Measurements from ENCODE around the gene RNF213.

RNF213 gene

DNA sequence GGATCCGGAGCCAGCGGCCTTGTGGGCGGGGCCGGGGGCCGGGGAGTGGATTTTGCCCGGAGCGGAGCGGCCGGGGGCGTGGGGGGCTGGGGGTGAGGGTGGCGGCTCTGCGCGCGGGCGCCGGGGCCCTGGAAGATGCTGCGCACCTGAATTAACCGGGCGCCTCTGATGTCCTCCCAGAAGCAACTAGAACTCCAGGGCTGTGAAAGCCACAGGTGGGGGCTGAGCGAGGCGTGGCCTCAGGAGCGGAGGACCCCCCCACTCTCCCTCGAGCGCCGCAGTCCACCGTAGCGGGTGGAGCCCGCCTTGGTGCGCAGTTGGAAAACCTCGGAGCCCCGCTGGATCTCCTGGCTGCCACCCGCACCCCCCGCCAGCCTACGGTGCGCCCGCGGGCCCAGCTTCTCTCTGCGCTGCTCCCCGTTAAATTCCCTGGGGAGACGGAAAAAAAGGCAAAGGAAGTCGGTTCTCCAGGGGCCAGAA lies 39.9 kb upstream of the RNF213 start:
- DNase-seq (ENCODE audit: low read depth), result peak; percentile 7
- peak overlapping the region; percentile 80 for H3K4me3 ChIP-seq (ENCODE audit: low read depth, low read length)
- TF ChIP-seq, protein P1, sequence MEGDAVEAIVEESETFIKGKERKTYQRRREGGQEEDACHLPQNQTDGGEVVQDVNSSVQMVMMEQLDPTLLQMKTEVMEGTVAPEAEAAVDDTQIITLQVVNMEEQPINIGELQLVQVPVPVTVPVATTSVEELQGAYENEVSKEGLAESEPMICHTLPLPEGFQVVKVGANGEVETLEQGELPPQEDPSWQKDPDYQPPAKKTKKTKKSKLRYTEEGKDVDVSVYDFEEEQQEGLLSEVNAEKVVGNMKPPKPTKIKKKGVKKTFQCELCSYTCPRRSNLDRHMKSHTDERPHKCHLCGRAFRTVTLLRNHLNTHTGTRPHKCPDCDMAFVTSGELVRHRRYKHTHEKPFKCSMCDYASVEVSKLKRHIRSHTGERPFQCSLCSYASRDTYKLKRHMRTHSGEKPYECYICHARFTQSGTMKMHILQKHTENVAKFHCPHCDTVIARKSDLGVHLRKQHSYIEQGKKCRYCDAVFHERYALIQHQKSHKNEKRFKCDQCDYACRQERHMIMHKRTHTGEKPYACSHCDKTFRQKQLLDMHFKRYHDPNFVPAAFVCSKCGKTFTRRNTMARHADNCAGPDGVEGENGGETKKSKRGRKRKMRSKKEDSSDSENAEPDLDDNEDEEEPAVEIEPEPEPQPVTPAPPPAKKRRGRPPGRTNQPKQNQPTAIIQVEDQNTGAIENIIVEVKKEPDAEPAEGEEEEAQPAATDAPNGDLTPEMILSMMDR (conservative IDR thresholded peaks at IDR 0.05; ENCODE audit: low read depth, low read length), result no peak

DNA sequence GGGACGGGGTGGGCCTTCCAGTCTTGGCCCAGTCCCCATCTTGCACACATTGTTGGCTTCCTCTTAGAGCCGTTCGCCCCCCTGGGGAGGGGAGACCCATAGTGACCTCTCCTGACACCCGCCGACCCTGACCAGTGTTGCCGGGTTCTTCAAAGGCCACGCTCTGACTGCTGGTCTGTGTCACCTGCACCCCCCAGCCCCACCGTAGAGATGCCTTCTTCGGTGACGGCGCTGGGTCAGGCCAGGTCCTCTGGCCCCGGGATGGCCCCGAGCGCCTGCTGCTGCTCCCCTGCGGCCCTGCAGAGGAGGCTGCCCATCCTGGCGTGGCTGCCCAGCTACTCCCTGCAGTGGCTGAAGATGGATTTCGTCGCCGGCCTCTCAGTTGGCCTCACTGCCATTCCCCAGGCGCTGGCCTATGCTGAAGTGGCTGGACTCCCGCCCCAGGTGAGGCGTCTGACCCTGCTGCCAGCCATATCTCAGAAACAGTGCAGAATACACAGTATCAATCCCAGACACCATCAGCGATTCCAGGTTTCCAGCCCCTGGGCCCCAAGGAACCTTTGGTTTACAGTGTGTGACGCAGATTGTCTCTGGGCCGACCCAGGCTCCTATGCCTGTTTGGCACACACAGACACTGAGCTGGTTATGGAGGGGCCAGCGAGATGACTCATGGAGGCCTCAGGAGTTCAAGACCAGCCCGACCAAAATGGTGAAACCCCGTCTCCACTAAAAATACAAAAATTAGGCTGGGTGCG lies 39.1 kb upstream of the RNF213 start:
- peak overlapping the region; percentile 80 for H3K4me3 ChIP-seq (ENCODE audit: low read depth, low read length)
- DNase-seq (ENCODE audit: low read depth), result no peak
- TF ChIP-seq, protein P1 (conservative IDR thresholded peaks at IDR 0.05; ENCODE audit: low read depth, low read length), result no peak

DNA sequence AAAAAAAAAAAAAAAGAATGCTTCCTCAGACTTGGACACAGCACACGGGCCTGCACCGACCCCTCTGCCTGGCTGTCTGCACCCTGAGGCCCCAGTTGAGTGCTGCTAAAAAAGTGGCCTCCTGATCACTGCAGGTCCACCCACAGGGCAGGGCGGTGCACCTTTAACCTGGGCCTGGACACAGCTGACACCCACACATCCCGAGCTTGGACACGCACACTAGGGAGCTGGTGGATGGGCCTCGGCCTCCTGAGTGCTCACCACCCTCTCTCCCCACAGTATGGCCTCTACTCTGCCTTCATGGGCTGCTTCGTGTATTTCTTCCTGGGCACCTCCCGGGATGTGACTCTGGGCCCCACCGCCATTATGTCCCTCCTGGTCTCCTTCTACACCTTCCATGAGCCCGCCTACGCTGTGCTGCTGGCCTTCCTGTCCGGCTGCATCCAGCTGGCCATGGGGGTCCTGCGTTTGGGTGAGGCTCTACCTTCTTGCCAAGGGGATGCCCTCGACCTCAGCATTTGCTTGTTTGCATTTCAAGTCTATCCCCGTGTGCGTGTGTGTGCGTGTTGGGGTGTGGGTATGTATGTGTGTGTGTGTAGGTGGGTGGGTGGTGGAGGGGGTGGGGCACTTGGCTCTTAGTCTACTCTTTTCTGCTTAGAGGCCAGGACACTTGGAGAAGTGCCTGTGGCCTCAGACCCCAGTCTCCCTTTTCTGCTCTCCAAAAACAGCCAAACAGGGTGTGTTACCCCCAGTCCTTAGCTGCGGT lies 38.1 kb upstream of the RNF213 start:
- no peak overlapping the region for H3K4me3 ChIP-seq (ENCODE audit: low read depth, low read length)
- TF ChIP-seq, protein P1 (conservative IDR thresholded peaks at IDR 0.05; ENCODE audit: low read depth, low read length), result no peak
- DNase-seq (ENCODE audit: low read depth), result no peak

DNA sequence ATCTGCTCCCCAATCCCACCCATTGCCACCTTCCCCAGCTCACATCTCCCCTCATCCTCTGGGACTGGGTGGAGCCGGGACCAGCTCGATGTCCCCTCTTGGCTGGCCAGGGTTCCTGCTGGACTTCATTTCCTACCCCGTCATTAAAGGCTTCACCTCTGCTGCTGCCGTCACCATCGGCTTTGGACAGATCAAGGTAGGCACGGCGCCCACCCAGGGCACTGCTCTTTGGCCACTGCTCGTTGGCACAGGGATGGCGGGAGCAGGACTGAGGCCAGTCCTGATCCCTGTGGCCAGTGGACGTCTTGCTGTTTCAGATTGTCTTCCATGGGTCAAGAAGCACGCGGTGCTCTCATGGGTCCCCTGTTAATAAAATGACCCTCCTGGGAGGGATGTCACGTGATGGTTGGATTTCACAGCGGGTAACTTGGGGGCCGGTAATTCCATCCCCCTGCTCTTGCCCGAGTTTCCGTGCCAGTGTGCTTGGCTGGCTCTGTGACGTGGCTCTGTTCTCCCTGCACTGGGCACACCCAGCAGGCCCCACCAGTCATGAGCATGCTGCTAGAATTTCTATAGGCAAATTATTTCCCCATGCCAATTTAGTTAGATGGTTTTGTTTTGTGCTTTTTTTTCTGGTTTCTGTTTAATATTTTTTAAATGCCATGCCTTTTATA lies 37.4 kb upstream of the RNF213 start:
- TF ChIP-seq, protein P1 (conservative IDR thresholded peaks at IDR 0.05; ENCODE audit: low read depth, low read length), result no peak
- no peak for DNase-seq (ENCODE audit: low read depth)
- no peak overlapping the region for H3K4me3 ChIP-seq (ENCODE audit: low read depth, low read length)

DNA sequence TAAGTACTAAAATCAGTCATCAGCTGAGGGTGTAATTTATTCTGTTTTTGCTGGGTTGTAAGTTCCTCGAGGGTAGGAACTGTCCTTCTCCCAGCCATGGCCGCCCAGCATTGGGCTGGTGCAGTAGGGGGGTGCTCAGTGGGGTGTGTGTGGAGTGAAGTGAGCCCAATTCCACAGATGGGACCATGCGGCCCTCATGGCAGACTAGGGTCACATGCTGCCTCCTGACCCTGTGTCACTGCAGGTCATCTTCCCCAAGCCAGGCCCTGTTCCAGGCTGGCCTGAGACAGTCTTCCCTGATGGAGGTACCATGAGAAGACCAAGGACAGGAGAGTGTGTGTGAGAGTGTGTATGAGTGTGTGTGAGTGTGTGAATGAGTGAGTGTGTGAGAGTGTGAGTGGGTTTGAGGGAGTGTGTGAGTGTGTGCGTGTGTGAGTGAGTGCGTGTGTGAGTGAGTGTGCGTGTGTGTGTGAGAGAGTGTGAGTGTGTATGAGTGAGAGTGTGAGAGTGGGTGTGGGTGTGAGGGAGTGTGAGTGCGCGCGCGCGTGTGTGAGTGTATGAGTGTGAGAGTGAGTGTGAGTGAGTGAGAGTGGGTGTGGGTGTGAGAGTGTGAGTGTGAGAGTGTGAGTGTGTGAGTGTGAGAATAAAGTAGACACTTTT lies 36.7 kb upstream of the RNF213 start:
- TF ChIP-seq, protein P1 (conservative IDR thresholded peaks at IDR 0.05; ENCODE audit: low read depth, low read length), result no peak
- DNase-seq (ENCODE audit: low read depth), result no peak

DNA sequence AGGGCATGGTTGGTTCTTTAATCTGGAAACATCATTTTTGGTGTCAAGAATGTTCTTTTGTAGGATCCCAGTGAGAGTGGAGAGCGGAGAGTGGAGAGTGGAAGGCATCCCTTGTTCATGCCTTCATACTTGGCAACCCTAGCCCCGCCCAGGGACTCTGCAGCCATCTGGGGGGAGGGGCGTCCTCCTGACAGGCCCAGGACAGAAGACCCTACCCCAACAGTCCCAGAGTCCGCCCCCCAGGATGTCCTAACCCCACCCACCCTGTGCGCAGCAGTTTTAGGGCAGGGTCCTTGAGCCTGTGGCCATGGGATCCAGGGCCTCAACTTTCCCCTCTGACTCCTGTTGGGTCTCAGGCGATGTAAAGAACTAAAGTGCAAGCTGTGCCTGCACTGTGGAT lies 36.0 kb upstream of the RNF213 start:
- TF ChIP-seq, protein P1 (conservative IDR thresholded peaks at IDR 0.05; ENCODE audit: low read depth, low read length), result no peak
- DNase-seq (ENCODE audit: low read depth), result no peak
- H3K4me3 ChIP-seq (ENCODE audit: low read depth, low read length), result no peak overlapping the region

More for the DNA sequence above, 36.7 kb upstream of the RNF213 start:
- H3K4me3 ChIP-seq (ENCODE audit: low read depth, low read length), result no peak overlapping the region
